CD4-positive, CD25-positive, alpha-beta regulatory T cell (primary cell): ENCODE results near the gene MID2. TPM values are rescaled to one million over a fixed set of nuclear protein-coding genes. Genes with fewer than 3 reads are reported as not detected.

Experiments
- ATAC-seq, 2 donors: fragments of 150-1000 bp; cut with Tn5 transposase; one replicate each; pipeline ENCODE4 v1.10.0; 2021; ENCODE audit warnings: low read depth in 2 of 2, moderate number of reproducible peaks in 2 of 2, moderate library complexity in 1 of 2
- DNase-seq, 3 donors: peaks; one replicate each; pipeline versions ENCODE4 v3.0.0 to v3.0.0-alpha.2; 2012 to 2022; ENCODE audit warnings: mixed read lengths in 1 of 3
- H3K27ac ChIP-seq: one replicate; pipeline ENCODE4 v1.7.0; 2013; ENCODE audit warnings: mild to moderate bottlenecking, low read length; ENCODE audit not compliant: insufficient read depth, poor library complexity, severe bottlenecking
- H3K27me3 ChIP-seq: one replicate; pipeline ENCODE4 v1.7.0; 2013; ENCODE audit warnings: low read length; ENCODE audit not compliant: control insufficient read depth, insufficient read depth
- H3K36me3 ChIP-seq: one replicate; pipeline ENCODE4 v1.7.0; 2013; ENCODE audit warnings: mild to moderate bottlenecking, low read length, moderate library complexity; ENCODE audit not compliant: control insufficient read depth, insufficient read depth
- H3K4me1 ChIP-seq: 2 replicates; pipeline ENCODE4 v1.7.0; 2013; ENCODE audit warnings: mild to moderate bottlenecking, low read length; ENCODE audit not compliant: insufficient read depth, control insufficient read depth, poor library complexity, severe bottlenecking
- H3K4me3 ChIP-seq: one replicate; pipeline ENCODE4 v1.7.0; 2013; ENCODE audit warnings: low read depth, mild to moderate bottlenecking, low read length, moderate library complexity
- H3K9me3 ChIP-seq, 2 experiments: 1 replicate in 1 of 2; 2 replicates in 1 of 2; pipeline ENCODE4 v1.7.0; 2013; ENCODE audit warnings: low read length in 2 of 2, mild to moderate bottlenecking in 1 of 2, moderate library complexity in 1 of 2; ENCODE audit not compliant: control insufficient read depth in 2 of 2
- H3K27ac Mint-ChIP-seq, 3 donors: one replicate each; pipeline ENCODE4 v1.8.0; 2020 to 2022; ENCODE audit warnings: mild to moderate bottlenecking in 3 of 3, mixed read lengths in 3 of 3, moderate library complexity in 2 of 3
- H3K27me3 Mint-ChIP-seq: one replicate; pipeline ENCODE4 v1.8.0; 2022; ENCODE audit warnings: mild to moderate bottlenecking, mixed read lengths
- H3K36me3 Mint-ChIP-seq: one replicate; pipeline ENCODE4 v1.8.0; 2020; ENCODE audit warnings: mixed read lengths
- H3K4me1 Mint-ChIP-seq, 4 donors: one replicate each; pipeline ENCODE4 v1.8.0; 2020 to 2022; ENCODE audit warnings: mixed read lengths in 4 of 4, mild to moderate bottlenecking in 1 of 4
- H3K4me3 Mint-ChIP-seq, 4 donors: one replicate each; pipeline ENCODE4 v1.8.0; 2020 to 2022; ENCODE audit warnings: mild to moderate bottlenecking in 4 of 4, mixed read lengths in 4 of 4, moderate library complexity in 3 of 4
- H3K9me3 Mint-ChIP-seq, 7 donors: one replicate each; pipeline ENCODE4 v1.8.0; 2020 to 2022; ENCODE audit warnings: mixed read lengths in 7 of 7, mild to moderate bottlenecking in 3 of 7, moderate library complexity in 2 of 7
- polyA plus RNA-seq, 4 donors: library from polyadenylated mRNA; unstranded; fragments of 300-500 nt; fragmentation: Illumina TruSeq; gene quantifications; one replicate each; pipeline ENCODE4 v1.2.3, GENCODE V29; 2021
- total RNA-seq: library from RNA; stranded (reverse); gene quantifications from one replicate; pipeline ENCODE4 v1.2.3, GENCODE V29; 2022

Gene MID2, protein sequence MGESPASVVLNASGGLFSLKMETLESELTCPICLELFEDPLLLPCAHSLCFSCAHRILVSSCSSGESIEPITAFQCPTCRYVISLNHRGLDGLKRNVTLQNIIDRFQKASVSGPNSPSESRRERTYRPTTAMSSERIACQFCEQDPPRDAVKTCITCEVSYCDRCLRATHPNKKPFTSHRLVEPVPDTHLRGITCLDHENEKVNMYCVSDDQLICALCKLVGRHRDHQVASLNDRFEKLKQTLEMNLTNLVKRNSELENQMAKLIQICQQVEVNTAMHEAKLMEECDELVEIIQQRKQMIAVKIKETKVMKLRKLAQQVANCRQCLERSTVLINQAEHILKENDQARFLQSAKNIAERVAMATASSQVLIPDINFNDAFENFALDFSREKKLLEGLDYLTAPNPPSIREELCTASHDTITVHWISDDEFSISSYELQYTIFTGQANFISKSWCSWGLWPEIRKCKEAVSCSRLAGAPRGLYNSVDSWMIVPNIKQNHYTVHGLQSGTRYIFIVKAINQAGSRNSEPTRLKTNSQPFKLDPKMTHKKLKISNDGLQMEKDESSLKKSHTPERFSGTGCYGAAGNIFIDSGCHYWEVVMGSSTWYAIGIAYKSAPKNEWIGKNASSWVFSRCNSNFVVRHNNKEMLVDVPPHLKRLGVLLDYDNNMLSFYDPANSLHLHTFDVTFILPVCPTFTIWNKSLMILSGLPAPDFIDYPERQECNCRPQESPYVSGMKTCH
- total RNA-seq (6.6 TPM), polyA plus RNA-seq (1 to 10 TPM; 2.3 to 6.5 (median 5.2) TPM)

- Mint-ChIP-seq H3K4me1 (peaks cover 12 to 42% (median 16%) of the 10 kb centered on the region in 4 donors), H3K27me3 (peaks cover 22% of the 10 kb centered on the region), H3K36me3 (no peaks in the 10 kb centered on the region), H3K9me3 (no peaks in the 10 kb centered on the region), H3K4me3 (peak within 1 kb of the TSS; percentile 85 to 92 (median 88)), H3K27ac (peak within 1 kb of the TSS; percentile 76 to 92 (median 79))
- Histone ChIP-seq H3K4me3 (no peak within 1 kb of the TSS), H3K4me1 (peaks cover 9% of the 10 kb centered on the region), H3K27ac (peak within 1 kb of the TSS; percentile 19), H3K36me3 (no peaks in the 10 kb centered on the region), H3K9me3 (no peaks in the 10 kb centered on the region), H3K27me3 (peaks cover 4% of the 10 kb centered on the region)
- DNase-seq (peak; percentile 7 to 63 (median 50)), ATAC-seq (peak; percentile 55 to 70)
These were observed at the start of gene MID2 for GRCh38 chrX:107825698-107826237. TSS of gene MID2 (plus strand) at chrX:107825866. CDS start at chrX:107826427, 561 bp downstream.

DNA sequence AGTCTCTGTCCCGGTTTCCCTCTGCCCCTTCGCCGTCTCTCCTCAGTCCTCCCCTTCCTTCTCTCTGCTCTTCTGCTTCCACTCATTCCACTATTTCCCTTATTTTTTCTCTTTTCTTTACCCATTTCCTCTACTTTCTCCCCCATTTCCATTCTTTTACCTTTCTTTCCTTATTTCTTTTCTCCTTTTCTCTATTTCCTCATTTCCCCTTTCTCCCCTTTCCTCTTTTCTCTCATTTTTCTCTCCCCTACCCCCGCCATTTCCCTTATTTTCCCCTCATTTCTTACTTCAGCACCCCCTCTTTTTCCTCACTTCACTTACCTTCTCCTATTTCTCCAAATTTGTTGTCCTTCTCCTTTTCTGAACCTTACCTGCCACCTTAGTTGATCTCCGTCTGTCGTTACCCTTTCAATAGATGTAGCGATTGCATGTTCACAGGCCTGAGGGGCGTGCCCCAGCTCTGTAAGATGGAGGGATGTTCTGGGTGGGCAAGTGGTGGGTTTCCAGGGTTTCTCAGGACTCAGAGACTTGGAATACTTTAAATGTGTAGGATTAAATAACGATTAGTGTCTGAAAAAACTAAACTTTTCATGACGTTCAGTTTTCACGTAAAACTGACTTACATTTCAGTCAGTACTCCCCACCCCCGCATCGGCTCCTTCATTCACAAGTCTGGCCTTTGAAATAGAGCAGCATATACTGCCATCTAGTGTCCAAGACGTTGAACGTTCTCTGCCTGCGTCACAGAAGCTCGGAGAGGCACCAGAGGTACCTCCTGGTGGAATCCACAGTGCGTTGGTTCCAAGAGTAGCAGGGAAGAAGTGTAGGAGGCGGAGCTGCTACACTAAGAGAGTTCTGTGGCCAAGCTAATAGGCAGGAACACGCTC lies 48.8 kb upstream of the MID2 start:
- ATAC-seq, result peak; percentile 87 to 88
- Mint-ChIP-seq H3K4me1 (peaks cover 0 to 28% (median 5%) of the 10 kb centered on the region in 4 donors), H3K27me3 (peaks cover 10% of the 10 kb centered on the region), H3K9me3 (no peaks in the 10 kb centered on the region), H3K36me3 (no peaks in the 10 kb centered on the region), H3K27ac (peak overlapping the region; percentile 62 to 97 (median 85)), H3K4me3 (peak overlapping the region; percentile 85 to 99 (median 92))
- Histone ChIP-seq H3K4me3 (peak overlapping the region; percentile 84), H3K36me3 (no peaks in the 10 kb centered on the region), H3K9me3 (no peaks in the 10 kb centered on the region), H3K27ac (peak overlapping the region; percentile 61), H3K4me1 (peaks cover 13% of the 10 kb centered on the region), H3K27me3 (no peaks in the 10 kb centered on the region)
- peak; percentile 64 to 89 (median 85) for DNase-seq

- peaks cover 0 to 23% (median 5%) of the 10 kb centered on the region in 4 donors for H3K4me1 Mint-ChIP-seq
- ATAC-seq (no peak), DNase-seq (no peak)
- peaks cover 10% of the 10 kb centered on the region for H3K27me3 Mint-ChIP-seq
- H3K9me3 Mint-ChIP-seq, result no peaks in the 10 kb centered on the region
- no peaks in the 10 kb centered on the region for H3K9me3 ChIP-seq
- H3K4me3 Mint-ChIP-seq, result peak within 1 kb of the TSS; percentile 85 to 99 (median 92)
- H3K4me1 ChIP-seq, result peaks cover 13% of the 10 kb centered on the region
- H3K36me3 ChIP-seq, result no peaks in the 10 kb centered on the region
- peak within 1 kb of the TSS; percentile 62 to 97 (median 85) for H3K27ac Mint-ChIP-seq
- H3K27me3 ChIP-seq, result no peaks in the 10 kb centered on the region
- H3K4me3 ChIP-seq, result peak within 1 kb of the TSS; percentile 84
- H3K36me3 Mint-ChIP-seq, result no peaks in the 10 kb centered on the region
- peak within 1 kb of the TSS; percentile 61 for H3K27ac ChIP-seq
These were observed 48.2 kb upstream of the MID2 start, which contains the start of gene NCBP2L for GRCh38 chrX:107777536-107777832. TSS of gene NCBP2L (plus strand) at chrX:107777733. CDS start at chrX:107794221, 16,488 bp downstream.

DNA sequence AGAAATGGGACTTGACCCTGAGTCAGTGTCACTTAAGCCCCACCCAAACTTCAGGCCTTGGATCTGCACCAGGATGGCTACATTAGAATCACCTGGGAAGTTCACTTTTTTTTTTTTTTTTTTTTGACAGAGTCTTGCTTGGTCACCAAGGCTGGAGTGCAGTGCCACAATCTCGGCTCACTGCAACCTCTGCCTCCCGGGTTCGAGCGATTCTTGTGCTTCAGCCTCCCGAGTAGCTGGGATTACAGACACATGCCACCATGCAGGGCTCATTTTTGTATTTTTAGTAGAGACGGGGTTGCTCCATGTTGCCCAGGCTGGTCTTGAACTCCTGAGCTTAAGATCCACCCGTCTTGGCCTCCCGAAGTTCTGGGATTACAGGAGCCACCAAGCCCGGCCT lies 45.1 kb upstream of the MID2 start:
- H3K4me1 Mint-ChIP-seq, result peaks cover 0 to 12% (median 5%) of the 10 kb centered on the region in 4 donors
- no peaks in the 10 kb centered on the region for H3K9me3 Mint-ChIP-seq
- peaks cover 10% of the 10 kb centered on the region for H3K27me3 Mint-ChIP-seq
- Histone ChIP-seq H3K4me3 (no peak overlapping the region), H3K9me3 (no peaks in the 10 kb centered on the region), H3K36me3 (no peaks in the 10 kb centered on the region), H3K4me1 (peaks cover 13% of the 10 kb centered on the region), H3K27me3 (no peaks in the 10 kb centered on the region), H3K27ac (no peak overlapping the region)
- H3K4me3 Mint-ChIP-seq, result no peak overlapping the region
- H3K36me3 Mint-ChIP-seq, result no peaks in the 10 kb centered on the region
- DNase-seq, result no peak
- H3K27ac Mint-ChIP-seq, result no peak overlapping the region
- no peak for ATAC-seq

DNA sequence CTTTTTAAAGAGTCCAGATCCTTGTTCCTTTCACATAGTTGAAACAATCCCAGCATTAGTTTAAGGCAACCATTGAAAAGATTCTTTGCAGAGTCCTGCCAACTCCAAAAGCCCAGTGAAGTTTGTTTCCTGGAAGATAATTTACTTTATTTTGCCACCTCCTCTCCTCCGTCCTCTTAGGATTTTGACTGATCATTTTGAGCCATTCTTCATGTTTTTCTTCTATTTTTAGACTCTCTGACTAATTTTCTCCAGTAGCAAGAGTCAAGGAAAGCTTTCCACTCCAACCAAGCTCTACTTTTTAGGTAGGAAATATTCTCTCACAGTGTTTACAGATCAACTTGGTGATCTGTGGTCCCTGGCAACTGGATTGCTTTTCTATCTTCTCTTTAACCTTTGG lies 37.8 kb upstream of the MID2 start:
- no peak for ATAC-seq
- DNase-seq, result no peak
- no peaks in the 10 kb centered on the region for H3K9me3 ChIP-seq
- no peaks in the 10 kb centered on the region for H3K36me3 ChIP-seq
- H3K4me3 Mint-ChIP-seq, result no peak overlapping the region
- no peaks in the 10 kb centered on the region for H3K36me3 Mint-ChIP-seq
- H3K9me3 Mint-ChIP-seq, result peaks cover 0 to 2% (median 0%) of the 10 kb centered on the region in 7 donors
- no peaks in the 10 kb centered on the region for H3K4me1 Mint-ChIP-seq
- no peak overlapping the region for H3K27ac Mint-ChIP-seq
- peaks cover 3% of the 10 kb centered on the region for H3K27me3 ChIP-seq
- H3K27ac ChIP-seq, result no peak overlapping the region
- no peaks in the 10 kb centered on the region for H3K4me1 ChIP-seq
- no peak overlapping the region for H3K4me3 ChIP-seq
- peaks cover 9% of the 10 kb centered on the region for H3K27me3 Mint-ChIP-seq

- Mint-ChIP-seq H3K4me1 (no peaks in the 10 kb centered on the region), H3K27me3 (peaks cover 20% of the 10 kb centered on the region), H3K9me3 (peaks cover 0 to 2% (median 0%) of the 10 kb centered on the region in 7 donors), H3K36me3 (no peaks in the 10 kb centered on the region), H3K27ac (no peak overlapping the region), H3K4me3 (no peak overlapping the region)
- Histone ChIP-seq H3K36me3 (no peaks in the 10 kb centered on the region), H3K9me3 (no peaks in the 10 kb centered on the region), H3K27me3 (no peaks in the 10 kb centered on the region), H3K27ac (no peak overlapping the region), H3K4me1 (no peaks in the 10 kb centered on the region), H3K4me3 (no peak overlapping the region)
- ATAC-seq, result no peak
- no peak for DNase-seq
These were observed 21.2 kb upstream of the MID2 start for GRCh38 chrX:107804427-107804826.

DNA sequence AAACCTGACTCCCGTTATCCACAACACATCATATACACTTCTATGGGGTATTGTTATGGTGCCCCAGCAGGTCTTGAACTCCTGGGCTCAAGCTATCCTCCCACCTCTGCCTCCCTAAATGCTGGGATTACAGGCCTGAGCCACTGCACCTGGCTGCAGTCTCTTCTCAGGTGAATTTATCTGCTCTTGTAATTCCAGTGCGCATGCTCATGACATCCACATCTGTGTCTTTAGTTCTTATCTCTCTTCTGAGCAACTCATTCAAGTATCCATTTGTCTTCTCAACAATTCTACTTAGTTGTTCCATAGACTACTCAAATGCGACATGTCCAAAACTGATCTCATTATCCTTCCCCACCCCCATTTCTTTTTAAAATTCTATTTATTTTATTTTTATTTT lies 20.5 kb upstream of the MID2 start:
- H3K27ac Mint-ChIP-seq, result no peak overlapping the region
- H3K36me3 Mint-ChIP-seq, result no peaks in the 10 kb centered on the region
- H3K9me3 Mint-ChIP-seq, result peaks cover 0 to 2% (median 0%) of the 10 kb centered on the region in 7 donors
- Histone ChIP-seq H3K36me3 (no peaks in the 10 kb centered on the region), H3K4me1 (no peaks in the 10 kb centered on the region), H3K27ac (no peak overlapping the region), H3K9me3 (no peaks in the 10 kb centered on the region), H3K4me3 (no peak overlapping the region), H3K27me3 (no peaks in the 10 kb centered on the region)
- no peak for ATAC-seq
- peaks cover 13% of the 10 kb centered on the region for H3K27me3 Mint-ChIP-seq
- no peak overlapping the region for H3K4me3 Mint-ChIP-seq
- no peak for DNase-seq
- no peaks in the 10 kb centered on the region for H3K4me1 Mint-ChIP-seq
